ENCODE measurements around the gene KLHL22.
"Not testable (repeated sequence)": the region's sequence is repeated elsewhere in the genome, so short reads cannot be mapped to it uniquely, and the experiment has no call there.

The KLHL22 gene

GRCh38 chr22:20422271-20423007 is 73.2 kb downstream of the KLHL22 start:
- FAIRE-seq (no peak), DNase-seq (ENCODE audit: low spot score) (no peak)

GRCh38 chr22:20421507-20421874 is 74.1 kb downstream of the KLHL22 start:
- DNase-seq (ENCODE audit: low spot score): no peak
- no peak for FAIRE-seq

GRCh38 chr22:20420157-20420842 is 75.3 kb downstream of the KLHL22 start:
- DNase-seq (ENCODE audit: low spot score) (no peak), FAIRE-seq (no peak)

GRCh38 chr22:20419664-20419951 is 76.0 kb downstream of the KLHL22 start:
- no peak for FAIRE-seq
- DNase-seq (ENCODE audit: low spot score): no peak

GRCh38 chr22:20418211-20418788 is 77.3 kb downstream of the KLHL22 start:
- FAIRE-seq: no peak
- peak; percentile 48 for DNase-seq (ENCODE audit: low spot score)

GRCh38 chr22:20415699-20416098 is 79.9 kb downstream of the KLHL22 start:
- DNase-seq (ENCODE audit: low spot score); FAIRE-seq: not testable (repeated sequence)

- not testable (repeated sequence) for DNase-seq (ENCODE audit: low spot score); FAIRE-seq
Measured at GRCh38 chr22:20415241-20415640, 80.4 kb downstream of the KLHL22 start.

GRCh38 chr22:20414450-20414849 is 81.1 kb downstream of the KLHL22 start:
- FAIRE-seq: no peak
- DNase-seq (ENCODE audit: low spot score): no peak

- no peak for DNase-seq (ENCODE audit: low spot score)
- no peak for FAIRE-seq
Measured at GRCh38 chr22:20414059-20414440, 81.5 kb downstream of the KLHL22 start.

- no peak for FAIRE-seq
- DNase-seq (ENCODE audit: low spot score): no peak
Measured at GRCh38 chr22:20413217-20414058, 82.2 kb downstream of the KLHL22 start.

- no peak for DNase-seq (ENCODE audit: low spot score)
- FAIRE-seq: no peak
Measured at GRCh38 chr22:20412474-20413216, 83.0 kb downstream of the KLHL22 start.

GRCh38 chr22:20409385-20409784 is 86.2 kb downstream of the KLHL22 start:
- not testable (repeated sequence) for DNase-seq (ENCODE audit: low spot score); FAIRE-seq

- DNase-seq (ENCODE audit: low spot score) (no peak), FAIRE-seq (no peak)
Measured at GRCh38 chr22:20408891-20409290, 86.7 kb downstream of the KLHL22 start.

- FAIRE-seq (no peak), DNase-seq (ENCODE audit: low spot score) (no peak)
Measured at GRCh38 chr22:20407829-20408228, 87.8 kb downstream of the KLHL22 start.

GRCh38 chr22:20406686-20407408 is 88.7 kb downstream of the KLHL22 start:
- DNase-seq (ENCODE audit: low spot score) (no peak), FAIRE-seq (no peak)

- FAIRE-seq (no peak), DNase-seq (ENCODE audit: low spot score) (no peak)
Measured at GRCh38 chr22:20405931-20406685, 89.5 kb downstream of the KLHL22 start.

- no peak for FAIRE-seq
Measured at GRCh38 chr22:20405291-20405930, 90.2 kb downstream of the KLHL22 start.

GRCh38 chr22:20404881-20405280 is 90.7 kb downstream of the KLHL22 start:
- no peak for DNase-seq (ENCODE audit: low spot score)
- no peak for FAIRE-seq

More at GRCh38 chr22:20405291-20405930, 90.2 kb downstream of the KLHL22 start:
- DNase-seq (ENCODE audit: low spot score): no peak

GRCh38 chr22:20403779-20404140 is 91.8 kb downstream of the KLHL22 start:
- DNase-seq (ENCODE audit: low spot score) (no peak), FAIRE-seq (no peak)

All from RCC 7860 (cell line).